HG03439 (cell line): Measurements from ENCODE around the gene STEAP2.

Experiments
- ATAC-seq: cut with Tn5 transposase; IDR thresholded peaks from one replicate; pipeline ENCODE4 v1.9.1; 2021; ENCODE audit warnings: mild to moderate bottlenecking, moderate library complexity; ENCODE audit not compliant: unreplicated experiment

Gene STEAP2

DNA sequence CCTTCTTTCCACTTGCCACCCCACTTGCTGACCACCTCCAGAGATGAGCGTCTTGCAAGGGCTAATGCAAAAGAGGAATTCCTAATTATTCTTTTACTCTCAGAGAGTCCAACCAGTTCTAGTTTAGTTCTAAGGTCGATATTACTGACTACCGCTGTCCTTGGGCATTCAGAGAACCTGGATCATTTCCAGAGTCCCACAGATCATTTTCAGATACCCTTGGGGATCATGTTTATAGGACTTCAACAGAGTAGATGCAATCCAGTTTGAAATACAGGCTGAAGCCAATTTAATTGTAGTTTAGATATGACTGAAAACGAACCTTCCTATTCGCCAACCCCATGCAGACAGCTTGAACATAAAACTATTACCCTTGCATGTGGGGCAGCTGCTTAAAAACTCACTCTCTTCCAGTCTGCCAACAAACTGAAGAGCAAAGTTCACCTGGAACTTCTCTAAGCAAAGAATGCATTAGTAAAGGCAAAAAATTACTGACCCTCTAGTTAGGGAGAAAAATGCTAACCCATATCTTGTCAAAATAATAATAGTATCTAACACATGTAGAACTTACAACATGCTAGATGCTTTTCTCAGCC, 55.8 kb downstream of the STEAP2 start:
- ATAC-seq = no peak

GRCh38 chr7:90269163-90269562, 57.6 kb downstream of the STEAP2 start:
- ATAC-seq = no peak

GRCh38 chr7:90270431-90271178, 59.1 kb downstream of the STEAP2 start:
- no peak for ATAC-seq

DNA sequence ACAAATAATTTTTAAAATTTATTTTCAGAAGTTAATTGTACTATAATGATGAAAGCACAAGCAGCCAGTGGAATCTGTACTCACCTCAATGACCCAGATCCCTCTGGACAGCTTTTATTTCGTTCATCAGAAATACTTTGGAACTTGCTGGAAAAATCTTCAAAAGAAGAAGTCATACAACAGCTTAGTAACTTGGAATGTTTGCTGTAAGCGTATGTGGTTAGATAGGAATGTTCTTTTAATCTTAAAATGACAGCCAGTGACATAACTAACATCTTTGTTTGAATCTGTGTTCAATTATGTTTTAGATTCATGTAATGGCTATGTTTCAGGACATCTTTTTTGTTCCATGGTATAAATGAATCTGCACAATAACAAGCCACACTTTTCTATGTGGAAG, 60.2 kb downstream of the STEAP2 start:
- ATAC-seq = no peak

- no peak for ATAC-seq
These were observed 60.7 kb downstream of the STEAP2 start for GRCh38 chr7:90272242-90272641.

DNA sequence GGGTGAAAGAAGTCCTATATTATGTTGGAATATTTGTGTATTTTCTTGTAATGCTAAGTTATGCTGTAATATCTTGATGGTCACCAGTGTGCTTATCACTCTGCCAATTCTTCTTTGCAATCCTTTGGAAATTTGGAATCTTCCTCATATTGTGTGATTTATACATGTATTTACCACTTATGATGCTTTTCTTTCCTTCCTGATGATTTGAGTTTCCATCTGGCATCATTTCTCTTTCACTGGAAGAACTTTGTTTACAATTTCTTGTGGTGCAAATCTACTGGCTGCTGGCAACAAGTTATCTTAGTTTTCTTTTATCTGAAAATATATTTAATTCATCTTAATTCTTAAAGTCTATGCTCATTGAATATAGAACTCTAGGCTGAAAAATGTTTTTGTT, 62.6 kb downstream of the STEAP2 start:
- ATAC-seq = no peak

GRCh38 chr7:90276033-90276728, 64.6 kb downstream of the STEAP2 start:
- no peak for ATAC-seq
